ENCODE measurements around the gene PCBD2. TPM values are rescaled to one million over a fixed set of nuclear protein-coding genes. Genes with fewer than 3 reads are reported as not detected.

PCBD2 gene
- total RNA-seq, 1 experiment from 2014 or later: 10.9 TPM

DNA sequence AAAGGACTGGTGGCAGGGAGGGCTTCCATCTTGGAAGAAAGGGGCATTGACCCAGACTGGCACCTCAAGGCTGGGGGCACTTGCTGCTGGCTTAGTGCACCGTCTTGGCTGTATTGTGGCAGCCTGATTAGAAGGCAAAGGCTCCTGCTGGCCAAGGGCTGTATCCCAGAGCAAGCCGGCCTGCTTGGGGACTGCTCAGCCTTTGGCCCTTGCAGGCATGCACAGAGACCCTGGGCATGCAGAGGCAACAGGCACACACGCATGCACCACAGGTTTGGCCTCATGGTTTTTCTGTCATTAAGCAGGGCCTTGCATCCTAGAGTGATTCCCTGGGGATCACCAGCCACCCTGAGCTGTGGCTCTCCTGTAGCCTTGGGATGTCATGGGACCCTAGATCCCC is 100.1 kb downstream of the PCBD2 start (continued):
- TF ChIP-seq, protein P1, sequence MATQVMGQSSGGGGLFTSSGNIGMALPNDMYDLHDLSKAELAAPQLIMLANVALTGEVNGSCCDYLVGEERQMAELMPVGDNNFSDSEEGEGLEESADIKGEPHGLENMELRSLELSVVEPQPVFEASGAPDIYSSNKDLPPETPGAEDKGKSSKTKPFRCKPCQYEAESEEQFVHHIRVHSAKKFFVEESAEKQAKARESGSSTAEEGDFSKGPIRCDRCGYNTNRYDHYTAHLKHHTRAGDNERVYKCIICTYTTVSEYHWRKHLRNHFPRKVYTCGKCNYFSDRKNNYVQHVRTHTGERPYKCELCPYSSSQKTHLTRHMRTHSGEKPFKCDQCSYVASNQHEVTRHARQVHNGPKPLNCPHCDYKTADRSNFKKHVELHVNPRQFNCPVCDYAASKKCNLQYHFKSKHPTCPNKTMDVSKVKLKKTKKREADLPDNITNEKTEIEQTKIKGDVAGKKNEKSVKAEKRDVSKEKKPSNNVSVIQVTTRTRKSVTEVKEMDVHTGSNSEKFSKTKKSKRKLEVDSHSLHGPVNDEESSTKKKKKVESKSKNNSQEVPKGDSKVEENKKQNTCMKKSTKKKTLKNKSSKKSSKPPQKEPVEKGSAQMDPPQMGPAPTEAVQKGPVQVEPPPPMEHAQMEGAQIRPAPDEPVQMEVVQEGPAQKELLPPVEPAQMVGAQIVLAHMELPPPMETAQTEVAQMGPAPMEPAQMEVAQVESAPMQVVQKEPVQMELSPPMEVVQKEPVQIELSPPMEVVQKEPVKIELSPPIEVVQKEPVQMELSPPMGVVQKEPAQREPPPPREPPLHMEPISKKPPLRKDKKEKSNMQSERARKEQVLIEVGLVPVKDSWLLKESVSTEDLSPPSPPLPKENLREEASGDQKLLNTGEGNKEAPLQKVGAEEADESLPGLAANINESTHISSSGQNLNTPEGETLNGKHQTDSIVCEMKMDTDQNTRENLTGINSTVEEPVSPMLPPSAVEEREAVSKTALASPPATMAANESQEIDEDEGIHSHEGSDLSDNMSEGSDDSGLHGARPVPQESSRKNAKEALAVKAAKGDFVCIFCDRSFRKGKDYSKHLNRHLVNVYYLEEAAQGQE (IDR thresholded peaks at IDR 0.05; ENCODE audit: low read depth): no peak
- TF ChIP-seq SIN3A (IDR thresholded peaks at IDR 0.05; ENCODE audit: low read depth): no peak
- TF ChIP-seq, protein P2, sequence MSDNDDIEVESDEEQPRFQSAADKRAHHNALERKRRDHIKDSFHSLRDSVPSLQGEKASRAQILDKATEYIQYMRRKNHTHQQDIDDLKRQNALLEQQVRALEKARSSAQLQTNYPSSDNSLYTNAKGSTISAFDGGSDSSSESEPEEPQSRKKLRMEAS (IDR thresholded peaks at IDR 0.05): no peak

DNA sequence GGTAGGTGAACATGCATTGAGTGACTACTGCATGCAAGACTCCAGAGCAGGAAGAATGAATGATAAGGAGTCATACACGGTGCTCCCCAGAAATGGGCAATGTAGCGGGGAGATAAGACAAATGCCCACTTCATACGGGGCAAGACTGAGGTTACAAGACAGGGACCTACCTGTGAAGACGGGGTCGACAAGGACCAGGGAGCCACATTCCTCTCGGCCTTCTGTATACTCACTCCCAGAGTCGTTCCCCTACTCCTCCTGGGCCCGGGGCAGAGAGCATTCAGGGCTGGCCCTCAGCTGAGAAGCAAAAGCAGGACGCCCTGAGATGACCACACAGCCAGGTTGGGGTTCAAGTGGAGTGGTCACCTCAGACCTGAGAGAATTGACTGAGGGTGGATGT is 102.4 kb downstream of the PCBD2 start:
- ChIA-PET POLR2A (no interaction called here), RAD21 (ENCODE audit: low non-redundant PET in 1 of 2, low total read pairs in 2 of 2, uncharacterized antibody in 2 of 2, unreplicated experiment in 2 of 2) (no interaction called here), CTCF (interaction anchor here (1.5 kb wide), 1 partner anchor 184 kb away, joined by 3 read pairs; no protein-coding TSS in a partner anchor)
- Histone ChIP-seq H3K4me3 (replicated peaks in 1 of 2; ENCODE audit: low read depth in 1 of 2, low read length in 2 of 2) (no peak overlapping the region), H3K36me3 (ENCODE audit: control insufficient read depth in 1 of 2, insufficient read depth in 2 of 2, low read length in 2 of 2) (no peaks in the 10 kb centered on the region), H3K4me1 (ENCODE audit: control insufficient read depth in 1 of 2, insufficient read depth in 2 of 2, low read length in 2 of 2) (no peaks in the 10 kb centered on the region), H3K9me3 (ENCODE audit: control insufficient read depth in 1 of 2, insufficient read depth in 1 of 2, low read depth in 1 of 2, low read length in 2 of 2) (no peaks in the 10 kb centered on the region), H4K20me1 (ENCODE audit: insufficient read depth) (no peaks in the 10 kb centered on the region), H2AFZ (ENCODE audit: low read depth, low read length, poor library complexity, severe bottlenecking) (no peak overlapping the region), H3K4me2 (ENCODE audit: low read length) (no peak overlapping the region), H3K27me3 (ENCODE audit: insufficient read depth, low read length) (no peaks in the 10 kb centered on the region), H3K9ac (ENCODE audit: low read length) (no peak overlapping the region), H3K9me2 (ENCODE audit: insufficient read depth) (no peaks in the 10 kb centered on the region), H3K79me2 (ENCODE audit: insufficient read depth, low read length) (no peaks in the 10 kb centered on the region), H3K27ac (ENCODE audit: low read depth, low read length) (no peak overlapping the region)
- DNase-seq (ENCODE audit: low read depth, low spot score) (no peak), ATAC-seq (no peak)
- BruUV-seq (replicated peaks): no TSS peak
- intact Hi-C loops (cut with micrococcal nuclease): no loop called here
- TF ChIP-seq, protein P2 (IDR thresholded peaks at IDR 0.05): no peak
- TF ChIP-seq SP1 (IDR thresholded peaks at IDR 0.05; ENCODE audit: low read depth) (no peak), ZNF274 (IDR thresholded peaks at IDR 0.05; ENCODE audit: low read depth, low read length) (no peak), EGR1 (IDR thresholded peaks at IDR 0.05; ENCODE audit: low read depth) (no peak), ZFX (IDR thresholded peaks at IDR 0.05) (no peak), TCF7L2 (IDR thresholded peaks at IDR 0.05; ENCODE audit: borderline replicate concordance, extremely low read depth, insufficient read depth, insufficient read length) (no peak), CEBPB (IDR thresholded peaks at IDR 0.05; ENCODE audit: low read depth) (no peak), JUND (IDR thresholded peaks at IDR 0.05) (no peak), CBX3 (IDR thresholded peaks at IDR 0.05; ENCODE audit: low read depth) (no peak), ELF1 (IDR thresholded peaks at IDR 0.05; ENCODE audit: borderline replicate concordance, low read depth) (no peak), YY1 (IDR thresholded peaks at IDR 0.05; ENCODE audit: extremely low read depth, insufficient replicate concordance, low read depth, low read length) (no peak)
- TF ChIP-seq, protein P3, sequence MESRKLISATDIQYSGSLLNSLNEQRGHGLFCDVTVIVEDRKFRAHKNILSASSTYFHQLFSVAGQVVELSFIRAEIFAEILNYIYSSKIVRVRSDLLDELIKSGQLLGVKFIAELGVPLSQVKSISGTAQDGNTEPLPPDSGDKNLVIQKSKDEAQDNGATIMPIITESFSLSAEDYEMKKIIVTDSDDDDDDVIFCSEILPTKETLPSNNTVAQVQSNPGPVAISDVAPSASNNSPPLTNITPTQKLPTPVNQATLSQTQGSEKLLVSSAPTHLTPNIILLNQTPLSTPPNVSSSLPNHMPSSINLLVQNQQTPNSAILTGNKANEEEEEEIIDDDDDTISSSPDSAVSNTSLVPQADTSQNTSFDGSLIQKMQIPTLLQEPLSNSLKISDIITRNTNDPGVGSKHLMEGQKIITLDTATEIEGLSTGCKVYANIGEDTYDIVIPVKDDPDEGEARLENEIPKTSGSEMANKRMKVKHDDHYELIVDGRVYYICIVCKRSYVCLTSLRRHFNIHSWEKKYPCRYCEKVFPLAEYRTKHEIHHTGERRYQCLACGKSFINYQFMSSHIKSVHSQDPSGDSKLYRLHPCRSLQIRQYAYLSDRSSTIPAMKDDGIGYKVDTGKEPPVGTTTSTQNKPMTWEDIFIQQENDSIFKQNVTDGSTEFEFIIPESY (IDR thresholded peaks at IDR 0.05; ENCODE audit: extremely low read depth, insufficient replicate concordance, low read length): no peak
- TF ChIP-seq, protein P1 (IDR thresholded peaks at IDR 0.05; ENCODE audit: low read depth): no peak
- TF ChIP-seq, protein P4, sequence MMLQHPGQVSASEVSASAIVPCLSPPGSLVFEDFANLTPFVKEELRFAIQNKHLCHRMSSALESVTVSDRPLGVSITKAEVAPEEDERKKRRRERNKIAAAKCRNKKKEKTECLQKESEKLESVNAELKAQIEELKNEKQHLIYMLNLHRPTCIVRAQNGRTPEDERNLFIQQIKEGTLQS (IDR thresholded peaks at IDR 0.05): no peak

All from HCT116 (cell line).